CD14-positive monocyte (primary cell): ENCODE results near the gene PLXND1. TPM values are rescaled to one million over a fixed set of nuclear protein-coding genes. Genes with fewer than 3 reads are reported as not detected.

Experiments used
- DNase-seq, 3 donors: peaks; one replicate each; pipeline ENCODE4 v3.0.0-alpha.2; 2011 to 2022
- H2AFZ ChIP-seq: 2 replicates; pipeline ENCODE4 v1.6.0; 2012; ENCODE audit warnings: mild to moderate bottlenecking, low read depth, low read length, inconsistent platforms; ENCODE audit not compliant: insufficient read depth, poor library complexity, severe bottlenecking
- H3K27ac ChIP-seq, 2 donors: 1 replicate in 1 of 2; 2 replicates in 1 of 2; pipeline ENCODE4 v1.5.1; 2012 to 2013; ENCODE audit warnings: low read length in 2 of 2, control low read depth in 1 of 2, inconsistent platforms in 1 of 2, low read depth in 1 of 2, mild to moderate bottlenecking in 1 of 2
- H3K27me3 ChIP-seq, 2 donors: one replicate each; pipeline versions ENCODE4 v1.6.0 to v1.6.1; 2011 to 2013; ENCODE audit warnings: low read length in 2 of 2; ENCODE audit not compliant: control insufficient read depth in 2 of 2, insufficient read depth in 2 of 2
- H3K36me3 ChIP-seq, 2 donors: replicated peaks in 1 of 2; 1 replicate in 1 of 2; 2 replicates in 1 of 2; pipeline versions ENCODE4 v1.5.1 to v1.6.1; 2012 to 2013; ENCODE audit warnings: low read length in 2 of 2, control low read depth in 1 of 2, inconsistent platforms in 1 of 2, mild to moderate bottlenecking in 1 of 2; ENCODE audit not compliant: insufficient read depth in 2 of 2, control insufficient read depth in 1 of 2
- H3K4me1 ChIP-seq, 2 donors: 1 replicate in 1 of 2; 2 replicates in 1 of 2; pipeline versions ENCODE4 v1.5.1 to v1.6.1; 2012 to 2013; ENCODE audit warnings: low read length in 2 of 2, control low read depth in 1 of 2, inconsistent platforms in 1 of 2, mild to moderate bottlenecking in 1 of 2, moderate library complexity in 1 of 2; ENCODE audit not compliant: insufficient read depth in 2 of 2, control insufficient read depth in 1 of 2
- H3K4me2 ChIP-seq: replicated peaks from 2 replicates; pipeline ENCODE3; 2012; ENCODE audit warnings: low read length, moderate library complexity, mild to moderate bottlenecking; ENCODE audit not compliant: poor library complexity, severe bottlenecking; ENCODE audit errors: extremely low read depth
- H3K4me3 ChIP-seq, 3 experiments: fragments of 200-600 bp in 1 of 3; sonication (generic) in 1 of 3; replicated peaks in 1 of 3; 1 replicate in 2 of 3; 2 replicates in 1 of 3; pipeline ENCODE4 v1.5.1; 2011 to 2013; ENCODE audit warnings: low read length in 3 of 3, mild to moderate bottlenecking in 3 of 3, control low read depth in 2 of 3, low read depth in 2 of 3, inconsistent platforms in 1 of 3, moderate library complexity in 1 of 3
- H3K79me2 ChIP-seq: 2 replicates; pipeline ENCODE4 v1.6.0; 2012; ENCODE audit warnings: mild to moderate bottlenecking, control low read depth, inconsistent platforms, low read length, moderate library complexity; ENCODE audit not compliant: insufficient read depth
- H3K9ac ChIP-seq: 2 replicates; pipeline ENCODE4 v1.6.0; 2017; ENCODE audit warnings: low read length, mild to moderate bottlenecking; ENCODE audit not compliant: insufficient read depth, poor library complexity, severe bottlenecking
- H3K9me3 ChIP-seq, 2 donors: replicated peaks in 1 of 2; 1 replicate in 1 of 2; 2 replicates in 1 of 2; pipeline versions ENCODE4 v1.5.1 to v1.6.1; 2012 to 2013; ENCODE audit warnings: low read length in 2 of 2, control low read depth in 1 of 2; ENCODE audit not compliant: control insufficient read depth in 1 of 2, insufficient read depth in 1 of 2
- H4K20me1 ChIP-seq: 2 replicates; pipeline ENCODE4 v1.6.0; 2012; ENCODE audit warnings: mild to moderate bottlenecking, low read length, control low read depth, moderate library complexity; ENCODE audit not compliant: insufficient read depth
- H3K27ac Mint-ChIP-seq, 7 donors: one replicate each; pipeline ENCODE4 v1.8.0; 2020; ENCODE audit warnings: mild to moderate bottlenecking in 7 of 7, mixed read lengths in 7 of 7, moderate library complexity in 6 of 7, inconsistent platforms in 2 of 7
- H3K27me3 Mint-ChIP-seq, 3 donors: one replicate each; pipeline ENCODE4 v1.8.0; 2021 to 2022; ENCODE audit warnings: low read depth in 3 of 3, mild to moderate bottlenecking in 3 of 3, mixed read lengths in 3 of 3, moderate library complexity in 3 of 3, inconsistent platforms in 1 of 3
- H3K36me3 Mint-ChIP-seq, 2 donors: one replicate each; pipeline ENCODE4 v1.8.0; 2020; ENCODE audit warnings: mixed read lengths in 2 of 2, inconsistent platforms in 1 of 2, mild to moderate bottlenecking in 1 of 2
- H3K4me1 Mint-ChIP-seq: one replicate; pipeline ENCODE4 v1.8.0; 2020; ENCODE audit warnings: mild to moderate bottlenecking, mixed read lengths
- H3K4me3 Mint-ChIP-seq, 2 donors: one replicate each; pipeline ENCODE4 v1.8.0; 2020; ENCODE audit warnings: mild to moderate bottlenecking in 2 of 2, mixed read lengths in 2 of 2, moderate library complexity in 1 of 2
- H3K9me3 Mint-ChIP-seq, 7 donors: one replicate each; pipeline ENCODE4 v1.8.0; 2020 to 2022; ENCODE audit warnings: mixed read lengths in 7 of 7, mild to moderate bottlenecking in 6 of 7, moderate library complexity in 6 of 7, inconsistent platforms in 2 of 7
- CTCF ChIP-seq: fragments of 200-600 bp; IDR thresholded peaks from one replicate; pipeline ENCODE4 v1.8.0; 2022; ENCODE audit warnings: antibody characterized with exemption, mild to moderate bottlenecking
- WGBS: methylation state at CpG from one replicate; pipeline ENCODE4 v1.1.5; 2013; ENCODE audit warnings: missing lambda C conversion rate; ENCODE audit not compliant: insufficient coverage; 5-methylcytosine and 5-hydroxymethylcytosine counted together
- intact Hi-C, 2 donors: fragments of 100-400 bp; cut with micrococcal nuclease; formaldehyde crosslinking; loops; one replicate each; pipeline versions ENCODE4 v1.15.0 to v1.15.1; 2023
- polyA plus RNA-seq, 3 donors: library from polyadenylated mRNA; depleted of rRNA in 1 of 3; unstranded in 2 of 3; stranded (reverse) in 1 of 3; fragments of 300-500 nt in 2 of 3; fragments of >200 nt in 1 of 3; fragmentation: Illumina TruSeq in 2 of 3; gene quantifications; 1 replicate in 2 of 3; 2 replicates in 1 of 3; pipeline ENCODE4 v1.2.3, GENCODE V29; 2012 to 2021

PLXND1 gene
- polyA plus RNA-seq, 3 donors: 7.1 to 170 (median 9.9) TPM

GRCh38 chr3:129603991-129604749 is 2.3 kb downstream of the PLXND1 start:
- Histone ChIP-seq H3K9ac (peak overlapping the region; percentile 24), H4K20me1 (peaks cover 62% of the 10 kb centered on the region), H3K27me3 (peaks cover 0 to 6% of the 10 kb centered on the region in 2 donors), H3K4me1 (peaks cover 78 to 90% of the 10 kb centered on the region in 2 donors), H3K36me3 (peaks cover 0 to 19% of the 10 kb centered on the region in 2 donors), H3K9me3 (no peaks in the 10 kb centered on the region), H2AFZ (no peak overlapping the region), H3K4me2 (peak overlapping the region; percentile 93), H3K4me3 (peak overlapping the region; percentile 45 to 86 (median 58)), H3K27ac (peak overlapping the region; percentile 25 to 83), H3K79me2 (peaks cover 67% of the 10 kb centered on the region)
- Mint-ChIP-seq H3K4me1 (peaks cover 79% of the 10 kb centered on the region), H3K27me3 (peaks cover 14 to 25% (median 14%) of the 10 kb centered on the region in 3 donors), H3K9me3 (peaks cover 0 to 3% (median 0%) of the 10 kb centered on the region in 7 donors), H3K4me3 (peak overlapping the region; percentile 97 to 99), H3K36me3 (peaks cover 14 to 29% of the 10 kb centered on the region in 2 donors), H3K27ac (peak overlapping the region; percentile 60 to 84 (median 76))
- intact Hi-C loops: no loop called here
- DNase-seq: no peak
- no peak for TF ChIP-seq CTCF
- 68% methylated on average over 8 of the region's 8 CpGs for WGBS

- Mint-ChIP-seq H3K27ac (peak overlapping the region; percentile 60 to 84 (median 76)), H3K9me3 (peaks cover 0 to 3% (median 0%) of the 10 kb centered on the region in 7 donors), H3K27me3 (peaks cover 11 to 21% (median 13%) of the 10 kb centered on the region in 3 donors), H3K4me3 (peak overlapping the region; percentile 97 to 99), H3K4me1 (peaks cover 81% of the 10 kb centered on the region), H3K36me3 (peaks cover 19 to 36% of the 10 kb centered on the region in 2 donors)
- H3K4me2 ChIP-seq: peak overlapping the region; percentile 93
- H3K27me3 ChIP-seq: peaks cover 0 to 6% of the 10 kb centered on the region in 2 donors
- peak overlapping the region in 2 of 3 experiments; percentile 45 to 86 for H3K4me3 ChIP-seq
- peak overlapping the region; percentile 25 to 83 for H3K27ac ChIP-seq
- intact Hi-C loops: no loop called here
- no peak overlapping the region for H2AFZ ChIP-seq
- TF ChIP-seq CTCF: no peak
- WGBS: 63% methylated on average over 4 of the region's 7 CpGs
- no peaks in the 10 kb centered on the region for H3K9me3 ChIP-seq
- peak in 2 of 3 donors; percentile 46 to 50 for DNase-seq
- H3K9ac ChIP-seq: peak overlapping the region; percentile 24
- H3K4me1 ChIP-seq: peaks cover 80 to 92% of the 10 kb centered on the region in 2 donors
- peaks cover 73% of the 10 kb centered on the region for H3K79me2 ChIP-seq
- peaks cover 68% of the 10 kb centered on the region for H4K20me1 ChIP-seq
- peaks cover 0 to 19% of the 10 kb centered on the region in 2 donors for H3K36me3 ChIP-seq
Measured at GRCh38 chr3:129603561-129603942, 2.9 kb downstream of the PLXND1 start.
